ENCODE results near the gene ADGRB3.

Gene ADGRB3

GRCh38 chr6:68826501-68826900, 191.4 kb downstream of the ADGRB3 start:
- Histone ChIP-seq H3K9me3 (no peaks in the 10 kb centered on the region), H3K36me3 (no peaks in the 10 kb centered on the region), H3K4me1 (ENCODE audit: control insufficient read depth in 1 of 2, insufficient read depth in 1 of 2, low read depth in 1 of 2, low read length in 1 of 2) (no peaks in the 10 kb centered on the region), H3K27ac (no peak overlapping the region), H3K27me3 (no peaks in the 10 kb centered on the region), H3K4me3 (ENCODE audit: low read depth in 1 of 2, low read length in 1 of 2) (no peak overlapping the region)
- TF ChIP-seq, protein P1, sequence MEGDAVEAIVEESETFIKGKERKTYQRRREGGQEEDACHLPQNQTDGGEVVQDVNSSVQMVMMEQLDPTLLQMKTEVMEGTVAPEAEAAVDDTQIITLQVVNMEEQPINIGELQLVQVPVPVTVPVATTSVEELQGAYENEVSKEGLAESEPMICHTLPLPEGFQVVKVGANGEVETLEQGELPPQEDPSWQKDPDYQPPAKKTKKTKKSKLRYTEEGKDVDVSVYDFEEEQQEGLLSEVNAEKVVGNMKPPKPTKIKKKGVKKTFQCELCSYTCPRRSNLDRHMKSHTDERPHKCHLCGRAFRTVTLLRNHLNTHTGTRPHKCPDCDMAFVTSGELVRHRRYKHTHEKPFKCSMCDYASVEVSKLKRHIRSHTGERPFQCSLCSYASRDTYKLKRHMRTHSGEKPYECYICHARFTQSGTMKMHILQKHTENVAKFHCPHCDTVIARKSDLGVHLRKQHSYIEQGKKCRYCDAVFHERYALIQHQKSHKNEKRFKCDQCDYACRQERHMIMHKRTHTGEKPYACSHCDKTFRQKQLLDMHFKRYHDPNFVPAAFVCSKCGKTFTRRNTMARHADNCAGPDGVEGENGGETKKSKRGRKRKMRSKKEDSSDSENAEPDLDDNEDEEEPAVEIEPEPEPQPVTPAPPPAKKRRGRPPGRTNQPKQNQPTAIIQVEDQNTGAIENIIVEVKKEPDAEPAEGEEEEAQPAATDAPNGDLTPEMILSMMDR (IDR thresholded peaks at IDR 0.05), result no peak

DNA sequence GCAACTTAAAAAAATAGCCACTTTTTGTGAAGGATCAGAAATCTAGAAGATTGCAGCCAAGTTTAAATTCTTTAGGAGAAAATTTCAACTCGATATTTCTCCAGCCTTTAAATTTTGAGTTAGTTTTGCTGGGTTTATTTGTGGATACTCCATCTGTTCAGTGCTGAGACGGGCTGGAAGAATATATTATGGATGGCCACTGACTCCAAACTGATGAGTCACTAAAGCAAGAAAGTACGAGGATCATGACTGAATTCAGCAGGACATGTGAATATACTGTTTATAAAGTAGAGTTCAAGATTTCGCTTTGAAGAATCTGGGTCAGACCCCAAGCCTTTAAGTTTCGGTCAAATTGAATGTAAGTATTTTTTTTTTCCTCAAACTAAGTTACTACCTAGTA, 199.5 kb downstream of the ADGRB3 start:
- Histone ChIP-seq H3K4me3 (ENCODE audit: low read depth in 1 of 2, low read length in 1 of 2) (no peak overlapping the region), H3K4me1 (ENCODE audit: control insufficient read depth in 1 of 2, insufficient read depth in 1 of 2, low read depth in 1 of 2, low read length in 1 of 2) (no peaks in the 10 kb centered on the region), H3K27ac (no peak overlapping the region), H3K9me3 (no peaks in the 10 kb centered on the region), H3K36me3 (no peaks in the 10 kb centered on the region), H3K27me3 (no peaks in the 10 kb centered on the region)
- TF ChIP-seq, protein P1 (IDR thresholded peaks at IDR 0.05), result no peak

DNA sequence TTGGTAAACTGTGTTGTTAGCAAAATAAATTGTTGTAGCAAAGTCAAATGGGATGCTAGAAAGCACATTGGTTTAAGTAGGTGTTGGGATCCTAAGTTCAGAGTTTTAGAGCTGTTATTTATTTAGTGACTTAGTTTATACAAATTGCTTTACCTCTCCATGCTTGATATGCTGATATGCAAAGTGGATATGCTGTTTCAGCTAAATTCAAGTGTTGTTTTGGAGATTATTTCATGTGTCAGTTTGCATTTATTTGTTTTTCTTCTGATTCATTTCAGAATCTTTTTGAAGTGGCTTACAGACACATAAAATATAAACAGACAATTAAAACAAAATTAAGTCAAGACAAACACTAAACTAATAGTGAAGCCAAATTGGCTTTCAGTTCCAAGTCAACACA, 203.5 kb downstream of the ADGRB3 start:
- no peaks in the 10 kb centered on the region for H3K27me3 ChIP-seq
- no peaks in the 10 kb centered on the region for H3K4me1 ChIP-seq (ENCODE audit: control insufficient read depth in 1 of 2, insufficient read depth in 1 of 2, low read depth in 1 of 2, low read length in 1 of 2)
- H3K36me3 ChIP-seq, result no peaks in the 10 kb centered on the region
- TF ChIP-seq, protein P1 (IDR thresholded peaks at IDR 0.05), result no peak
- H3K4me3 ChIP-seq (ENCODE audit: low read depth in 1 of 2, low read length in 1 of 2), result no peak overlapping the region
- H3K9me3 ChIP-seq, result no peaks in the 10 kb centered on the region
- H3K27ac ChIP-seq, result no peak overlapping the region

GRCh38 chr6:68852791-68853190, 217.7 kb downstream of the ADGRB3 start:
- H3K4me3 ChIP-seq (ENCODE audit: low read depth in 1 of 2, low read length in 1 of 2), result no peak overlapping the region
- H3K27ac ChIP-seq, result no peak overlapping the region
- no peaks in the 10 kb centered on the region for H3K27me3 ChIP-seq
- TF ChIP-seq, protein P1 (IDR thresholded peaks at IDR 0.05), result no peak
- no peaks in the 10 kb centered on the region for H3K36me3 ChIP-seq
- H3K9me3 ChIP-seq, result no peaks in the 10 kb centered on the region
- H3K4me1 ChIP-seq (ENCODE audit: control insufficient read depth in 1 of 2, insufficient read depth in 1 of 2, low read depth in 1 of 2, low read length in 1 of 2), result no peaks in the 10 kb centered on the region

DNA sequence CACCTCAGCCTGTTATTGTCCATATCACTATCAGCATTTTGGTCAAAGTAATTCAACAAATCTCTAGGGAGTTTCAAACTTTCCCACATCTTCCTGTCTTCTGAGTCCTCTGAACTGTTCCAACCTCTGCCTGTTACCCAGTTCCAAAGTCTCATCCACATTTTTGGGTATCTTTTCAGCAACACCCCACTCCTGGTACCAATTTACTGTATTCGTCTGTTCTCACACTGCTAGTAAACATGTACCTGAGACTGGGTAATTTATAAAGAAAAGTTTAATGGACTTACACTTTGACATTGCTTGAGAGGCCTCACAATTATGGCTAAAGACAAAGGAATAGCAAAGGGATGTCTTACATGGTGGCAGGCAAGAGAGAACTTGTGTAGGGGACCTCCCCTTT, 224.2 kb downstream of the ADGRB3 start:
- H3K27ac ChIP-seq, result no peak overlapping the region
- no peak overlapping the region for H3K4me3 ChIP-seq (ENCODE audit: low read depth in 1 of 2, low read length in 1 of 2)
- TF ChIP-seq, protein P1 (IDR thresholded peaks at IDR 0.05), result no peak
- H3K9me3 ChIP-seq, result no peaks in the 10 kb centered on the region
- H3K27me3 ChIP-seq, result no peaks in the 10 kb centered on the region
- H3K4me1 ChIP-seq (ENCODE audit: control insufficient read depth in 1 of 2, insufficient read depth in 1 of 2, low read depth in 1 of 2, low read length in 1 of 2), result peaks cover 0 to 3% of the 10 kb centered on the region in 2 experiments
- no peaks in the 10 kb centered on the region for H3K36me3 ChIP-seq

- Histone ChIP-seq H3K4me3 (ENCODE audit: low read depth in 1 of 2, low read length in 1 of 2) (no peak overlapping the region), H3K4me1 (ENCODE audit: control insufficient read depth in 1 of 2, insufficient read depth in 1 of 2, low read depth in 1 of 2, low read length in 1 of 2) (peaks cover 0 to 6% of the 10 kb centered on the region in 2 experiments), H3K27ac (no peak overlapping the region), H3K36me3 (no peaks in the 10 kb centered on the region), H3K9me3 (no peaks in the 10 kb centered on the region), H3K27me3 (no peaks in the 10 kb centered on the region)
- TF ChIP-seq, protein P1 (IDR thresholded peaks at IDR 0.05), result no peak
Observed at GRCh38 chr6:68868646-68869045, 233.6 kb downstream of the ADGRB3 start.

Measured in neutrophil (primary cell).